Activated naive CD8-positive, alpha-beta T cell (primary cell): ENCODE measurements around the gene ADRA2C.

Source experiments
- H3K27ac Mint-ChIP-seq: one replicate; pipeline ENCODE4 v1.8.0; 2021; ENCODE audit warnings: mixed read lengths
- H3K27me3 Mint-ChIP-seq: one replicate; pipeline ENCODE4 v1.8.0; 2021; ENCODE audit warnings: mixed read lengths
- H3K36me3 Mint-ChIP-seq: one replicate; pipeline ENCODE4 v1.8.0; 2021; ENCODE audit warnings: mixed read lengths
- H3K4me1 Mint-ChIP-seq: one replicate; pipeline ENCODE4 v1.8.0; 2021; ENCODE audit warnings: low read depth, mixed read lengths
- H3K4me3 Mint-ChIP-seq: one replicate; pipeline ENCODE4 v1.8.0; 2021; ENCODE audit warnings: mild to moderate bottlenecking, mixed read lengths
- H3K9me3 Mint-ChIP-seq: one replicate; pipeline ENCODE4 v1.8.0; 2021; ENCODE audit warnings: low read depth, mixed read lengths

ADRA2C gene

GRCh38 chr4:3802571-3803474 is 36.6 kb downstream of the ADRA2C start:
- no peaks in the 10 kb centered on the region for H3K4me1 Mint-ChIP-seq
- H3K27me3 Mint-ChIP-seq, result peaks cover 3% of the 10 kb centered on the region
- H3K9me3 Mint-ChIP-seq, result no peaks in the 10 kb centered on the region
- no peak overlapping the region for H3K4me3 Mint-ChIP-seq
- no peak overlapping the region for H3K27ac Mint-ChIP-seq
- no peaks in the 10 kb centered on the region for H3K36me3 Mint-ChIP-seq

GRCh38 chr4:3803475-3803847 is 37.3 kb downstream of the ADRA2C start:
- Mint-ChIP-seq H3K4me1 (no peaks in the 10 kb centered on the region), H3K27ac (no peak overlapping the region), H3K36me3 (no peaks in the 10 kb centered on the region), H3K4me3 (no peak overlapping the region), H3K27me3 (peaks cover 5% of the 10 kb centered on the region), H3K9me3 (no peaks in the 10 kb centered on the region)

- Mint-ChIP-seq H3K9me3 (no peaks in the 10 kb centered on the region), H3K27me3 (peaks cover 8% of the 10 kb centered on the region), H3K27ac (no peak overlapping the region), H3K4me3 (no peak overlapping the region), H3K36me3 (no peaks in the 10 kb centered on the region), H3K4me1 (no peaks in the 10 kb centered on the region)
Observed at GRCh38 chr4:3803946-3804345, 37.8 kb downstream of the ADRA2C start.

- peaks cover 12% of the 10 kb centered on the region for H3K27me3 Mint-ChIP-seq
Observed at GRCh38 chr4:3805026-3805425, 38.8 kb downstream of the ADRA2C start.

GRCh38 chr4:3805731-3806130 is 39.5 kb downstream of the ADRA2C start:
- Mint-ChIP-seq H3K27me3 (peaks cover 12% of the 10 kb centered on the region), H3K36me3 (no peaks in the 10 kb centered on the region), H3K9me3 (no peaks in the 10 kb centered on the region), H3K27ac (no peak overlapping the region), H3K4me3 (no peak overlapping the region), H3K4me1 (no peaks in the 10 kb centered on the region)

More at GRCh38 chr4:3805026-3805425, 38.8 kb downstream of the ADRA2C start:
- Mint-ChIP-seq H3K4me3 (no peak overlapping the region), H3K36me3 (no peaks in the 10 kb centered on the region), H3K27ac (no peak overlapping the region), H3K9me3 (no peaks in the 10 kb centered on the region), H3K4me1 (no peaks in the 10 kb centered on the region)

- Mint-ChIP-seq H3K36me3 (no peaks in the 10 kb centered on the region), H3K9me3 (no peaks in the 10 kb centered on the region), H3K4me1 (no peaks in the 10 kb centered on the region), H3K4me3 (no peak overlapping the region), H3K27me3 (peaks cover 12% of the 10 kb centered on the region), H3K27ac (no peak overlapping the region)
Observed at GRCh38 chr4:3807311-3807710, 41.1 kb downstream of the ADRA2C start.

- Mint-ChIP-seq H3K27ac (no peak overlapping the region), H3K36me3 (no peaks in the 10 kb centered on the region), H3K4me3 (no peak overlapping the region), H3K27me3 (peaks cover 12% of the 10 kb centered on the region), H3K9me3 (no peaks in the 10 kb centered on the region), H3K4me1 (no peaks in the 10 kb centered on the region)
Observed at GRCh38 chr4:3807822-3808496, 41.8 kb downstream of the ADRA2C start.

GRCh38 chr4:3808597-3808996 is 42.4 kb downstream of the ADRA2C start:
- Mint-ChIP-seq H3K27ac (no peak overlapping the region), H3K36me3 (no peaks in the 10 kb centered on the region), H3K4me1 (no peaks in the 10 kb centered on the region), H3K27me3 (peaks cover 12% of the 10 kb centered on the region), H3K4me3 (no peak overlapping the region), H3K9me3 (no peaks in the 10 kb centered on the region)

GRCh38 chr4:3809028-3809427 is 42.8 kb downstream of the ADRA2C start:
- Mint-ChIP-seq H3K4me3 (no peak overlapping the region), H3K27me3 (peaks cover 12% of the 10 kb centered on the region), H3K27ac (no peak overlapping the region), H3K9me3 (no peaks in the 10 kb centered on the region), H3K4me1 (no peaks in the 10 kb centered on the region), H3K36me3 (no peaks in the 10 kb centered on the region)

- no peaks in the 10 kb centered on the region for H3K9me3 Mint-ChIP-seq
- no peak overlapping the region for H3K4me3 Mint-ChIP-seq
- no peaks in the 10 kb centered on the region for H3K4me1 Mint-ChIP-seq
- H3K36me3 Mint-ChIP-seq, result no peaks in the 10 kb centered on the region
- H3K27ac Mint-ChIP-seq, result no peak overlapping the region
- H3K27me3 Mint-ChIP-seq, result peaks cover 12% of the 10 kb centered on the region
Observed at GRCh38 chr4:3809451-3810110, 43.4 kb downstream of the ADRA2C start.

- Mint-ChIP-seq H3K27me3 (peaks cover 12% of the 10 kb centered on the region), H3K27ac (no peak overlapping the region), H3K4me3 (no peak overlapping the region), H3K36me3 (no peaks in the 10 kb centered on the region), H3K4me1 (no peaks in the 10 kb centered on the region), H3K9me3 (no peaks in the 10 kb centered on the region)
Observed at GRCh38 chr4:3810111-3810680, 44.0 kb downstream of the ADRA2C start.

- Mint-ChIP-seq H3K36me3 (no peaks in the 10 kb centered on the region), H3K4me1 (no peaks in the 10 kb centered on the region), H3K4me3 (no peak overlapping the region), H3K27ac (no peak overlapping the region), H3K9me3 (no peaks in the 10 kb centered on the region), H3K27me3 (peaks cover 12% of the 10 kb centered on the region)
Observed at GRCh38 chr4:3810796-3811485, 44.8 kb downstream of the ADRA2C start.

GRCh38 chr4:3811621-3812020 is 45.4 kb downstream of the ADRA2C start:
- Mint-ChIP-seq H3K4me1 (no peaks in the 10 kb centered on the region), H3K9me3 (no peaks in the 10 kb centered on the region), H3K4me3 (no peak overlapping the region), H3K27ac (no peak overlapping the region), H3K36me3 (no peaks in the 10 kb centered on the region), H3K27me3 (peaks cover 9% of the 10 kb centered on the region)

- H3K9me3 Mint-ChIP-seq, result no peaks in the 10 kb centered on the region
- peaks cover 9% of the 10 kb centered on the region for H3K27me3 Mint-ChIP-seq
- H3K4me1 Mint-ChIP-seq, result no peaks in the 10 kb centered on the region
- no peaks in the 10 kb centered on the region for H3K36me3 Mint-ChIP-seq
- no peak overlapping the region for H3K4me3 Mint-ChIP-seq
- H3K27ac Mint-ChIP-seq, result no peak overlapping the region
Observed at GRCh38 chr4:3812211-3812934, 46.2 kb downstream of the ADRA2C start.
